Fibroblast of pulmonary artery (primary cell): ENCODE data around the gene STATH.

Experiments
- DNase-seq: peaks from one replicate; pipeline ENCODE4 v3.0.0-alpha.2; 2010; ENCODE audit warnings: low read depth
- H3K4me3 ChIP-seq: replicated peaks from 2 replicates; pipeline ENCODE4 v1.5.1; 2011; ENCODE audit warnings: low read depth, mild to moderate bottlenecking, control low read depth, low read length, moderate library complexity
- CTCF ChIP-seq: IDR thresholded peaks from 2 replicates; pipeline ENCODE4 v1.5.1; 2011; ENCODE audit warnings: mild to moderate bottlenecking, control low read depth, low read length, inconsistent platforms; ENCODE audit errors: missing control alignments

Gene STATH

DNA sequence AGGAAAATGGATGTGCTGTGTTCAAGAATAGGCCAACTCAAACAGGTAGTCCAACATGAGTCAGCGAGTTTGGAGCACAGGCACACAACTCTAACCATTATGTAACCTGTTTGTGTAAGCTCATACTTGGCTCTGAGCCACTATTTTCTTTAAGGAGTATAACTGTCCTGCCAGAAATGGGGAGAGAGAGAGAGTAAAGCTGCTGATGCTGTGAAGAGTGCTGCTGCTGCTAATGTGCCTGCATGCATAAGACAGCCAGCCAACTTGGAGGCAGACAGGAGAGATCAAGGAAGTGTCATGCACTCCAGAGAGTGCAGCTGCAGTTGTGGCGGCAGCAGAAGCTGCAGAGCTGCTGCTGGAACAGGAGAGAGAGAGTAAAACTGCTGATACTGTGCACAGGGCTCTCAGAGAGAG, 11.7 kb upstream of the STATH start:
- H3K4me3 ChIP-seq: no peak overlapping the region
- TF ChIP-seq CTCF: no peak

GRCh38 chr4:69986663-69987062, 9.1 kb upstream of the STATH start:
- DNase-seq: no peak
- TF ChIP-seq CTCF: no peak
- H3K4me3 ChIP-seq: no peak overlapping the region

More for the DNA sequence above, 11.7 kb upstream of the STATH start:
- DNase-seq: peak; percentile 91

- TF ChIP-seq CTCF: no peak
- H3K4me3 ChIP-seq: no peak overlapping the region
- DNase-seq: no peak
These were observed 4.8 kb upstream of the STATH start for GRCh38 chr4:69991016-69991415.

GRCh38 chr4:69994782-69995181, 984 bp upstream of the STATH start:
- TF ChIP-seq CTCF: no peak
- H3K4me3 ChIP-seq: no peak overlapping the region
- no peak for DNase-seq

DNA sequence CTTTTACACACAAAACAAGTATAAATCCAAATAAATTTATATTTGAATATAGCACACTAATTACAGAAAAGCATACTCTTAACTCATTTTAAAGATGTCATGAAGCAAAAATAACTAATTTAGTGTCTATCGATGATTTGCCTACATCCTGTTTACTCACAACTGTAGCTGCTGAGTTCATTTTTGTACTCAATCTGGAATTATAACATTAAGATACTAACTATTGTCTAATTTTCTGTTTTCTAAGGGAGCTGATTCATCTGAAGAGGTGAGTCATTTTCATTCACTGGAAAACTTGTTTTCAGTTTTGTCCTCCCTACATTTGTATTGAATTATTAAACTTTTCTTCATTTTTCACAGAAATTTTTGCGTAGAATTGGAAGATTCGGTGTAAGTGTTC, 3.7 kb downstream of the STATH start:
- no peak for TF ChIP-seq CTCF
- H3K4me3 ChIP-seq: peak overlapping the region; percentile 8
- DNase-seq: peak; percentile 19

GRCh38 chr4:70000711-70001110, 4.9 kb downstream of the STATH start:
- no peak for DNase-seq
- no peak for TF ChIP-seq CTCF
- no peak overlapping the region for H3K4me3 ChIP-seq

DNA sequence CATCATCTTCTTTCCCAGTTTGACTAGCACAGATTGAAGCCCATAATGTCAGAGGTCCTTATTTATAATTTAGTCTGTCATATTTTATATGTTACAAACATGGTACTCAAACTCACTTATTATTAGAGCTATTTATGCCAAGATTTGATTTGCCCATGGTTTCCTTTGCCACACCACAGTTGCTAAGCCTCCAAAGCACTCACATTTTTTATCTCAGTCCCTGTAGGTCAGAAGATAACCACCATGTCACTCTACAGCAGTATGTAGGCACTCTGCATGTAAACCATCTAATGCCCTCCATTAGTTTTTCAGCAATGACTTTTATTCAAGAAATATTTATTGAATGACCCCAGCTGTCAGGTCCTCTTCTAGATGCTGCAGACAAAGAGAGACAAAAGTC, 6.7 kb downstream of the STATH start:
- H3K4me3 ChIP-seq: no peak overlapping the region
- no peak for TF ChIP-seq CTCF
- no peak for DNase-seq
